ENCODE measurements around the gene RPL41.

Gene RPL41

DNA sequence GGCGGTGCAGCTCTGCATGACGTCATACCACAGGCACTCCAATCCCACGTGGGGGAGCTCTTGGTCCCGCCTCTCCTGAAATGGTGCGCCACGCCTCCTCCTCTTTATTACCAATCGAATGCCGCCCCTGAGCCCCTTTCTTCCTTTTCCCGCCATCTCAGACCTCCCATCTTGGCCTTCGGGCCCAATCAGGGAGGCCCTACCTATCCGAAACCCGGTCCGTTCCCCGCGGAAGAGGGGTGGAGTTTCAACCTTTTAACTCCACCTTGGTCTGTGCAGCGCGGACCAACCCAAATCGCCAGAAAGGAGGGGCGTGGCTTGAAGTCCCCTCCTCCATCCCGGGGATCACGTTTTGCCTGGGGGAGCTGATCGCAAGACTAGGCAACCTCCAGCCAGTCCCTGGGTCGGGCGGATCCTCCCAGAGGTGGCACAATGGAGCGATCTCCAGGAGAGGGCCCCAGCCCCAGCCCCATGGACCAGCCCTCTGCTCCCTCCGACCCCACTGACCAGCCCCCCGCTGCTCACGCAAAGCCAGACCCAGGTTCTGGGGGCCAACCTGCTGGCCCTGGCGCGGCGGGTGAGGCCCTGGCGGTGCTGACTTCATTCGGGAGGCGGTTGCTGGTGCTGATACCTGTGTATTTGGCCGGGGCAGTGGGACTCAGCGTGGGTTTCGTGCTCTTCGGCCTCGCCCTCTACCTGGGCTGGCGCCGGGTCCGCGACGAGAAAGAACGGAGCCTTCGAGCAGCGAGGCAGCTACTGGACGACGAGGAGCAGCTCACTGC, 11.6 kb downstream of the RPL41 start, which contains the start of gene ESYT1:
ESYT1 (plus strand) TSS at position 380 of the 782 bp plus-strand sequence; CDS start at position 433, 53 bp downstream.
- H3K9me3 ChIP-seq (ENCODE audit: control insufficient read depth, insufficient read depth, low read length): no peaks in the 10 kb centered on the region
- peak within 1 kb of the TSS; percentile 95 for H3K27ac ChIP-seq (ENCODE audit: low read depth, low read length)
- peaks cover 27% of the 10 kb centered on the region for H3K36me3 ChIP-seq (ENCODE audit: control insufficient read depth, insufficient read depth, low read length)
- H3K9ac ChIP-seq (ENCODE audit: low read depth, low read length): peak within 1 kb of the TSS; percentile 80
- peaks cover 19% of the 10 kb centered on the region for H3K4me1 ChIP-seq (ENCODE audit: control insufficient read depth, insufficient read depth, low read length)
- no peaks in the 10 kb centered on the region for H3K27me3 ChIP-seq (ENCODE audit: control insufficient read depth, insufficient read depth, low read length)
- peak within 1 kb of the TSS; percentile 82 for H3K4me3 ChIP-seq (ENCODE audit: low read depth, low read length)

DNA sequence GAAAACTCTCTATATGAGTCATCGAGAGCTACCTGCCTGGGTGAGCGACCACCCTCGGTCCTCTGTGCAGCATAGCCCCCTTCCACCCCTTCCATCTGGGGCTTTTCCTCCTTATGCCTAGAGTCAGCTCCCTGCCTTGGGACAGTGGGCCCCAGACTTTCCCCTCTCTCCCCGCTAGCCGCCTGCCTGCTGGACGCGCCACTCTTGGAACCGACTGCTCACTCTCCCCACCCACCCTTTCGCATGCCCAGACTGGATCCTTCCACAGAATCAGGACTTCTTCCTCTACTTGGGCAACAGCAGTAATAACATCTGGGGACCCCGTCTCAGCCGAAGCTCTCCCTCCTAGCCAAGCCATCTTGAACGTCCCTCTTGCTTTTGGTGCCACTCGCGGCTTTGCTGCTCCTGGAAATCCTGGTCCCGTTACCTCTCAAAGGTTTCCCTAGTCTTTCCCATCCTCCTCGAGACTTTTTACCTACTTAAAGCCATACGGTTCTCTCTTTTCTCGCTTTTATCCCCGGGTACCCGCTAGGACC, 12.3 kb downstream of the RPL41 start:
- peaks cover 19% of the 10 kb centered on the region for H3K4me1 ChIP-seq (ENCODE audit: control insufficient read depth, insufficient read depth, low read length)
- peak overlapping the region; percentile 95 for H3K27ac ChIP-seq (ENCODE audit: low read depth, low read length)
- H3K9me3 ChIP-seq (ENCODE audit: control insufficient read depth, insufficient read depth, low read length): no peaks in the 10 kb centered on the region
- peak overlapping the region; percentile 80 for H3K9ac ChIP-seq (ENCODE audit: low read depth, low read length)
- no peaks in the 10 kb centered on the region for H3K27me3 ChIP-seq (ENCODE audit: control insufficient read depth, insufficient read depth, low read length)
- peaks cover 34% of the 10 kb centered on the region for H3K36me3 ChIP-seq (ENCODE audit: control insufficient read depth, insufficient read depth, low read length)
- H3K4me3 ChIP-seq (ENCODE audit: low read depth, low read length): peak overlapping the region; percentile 82

DNA sequence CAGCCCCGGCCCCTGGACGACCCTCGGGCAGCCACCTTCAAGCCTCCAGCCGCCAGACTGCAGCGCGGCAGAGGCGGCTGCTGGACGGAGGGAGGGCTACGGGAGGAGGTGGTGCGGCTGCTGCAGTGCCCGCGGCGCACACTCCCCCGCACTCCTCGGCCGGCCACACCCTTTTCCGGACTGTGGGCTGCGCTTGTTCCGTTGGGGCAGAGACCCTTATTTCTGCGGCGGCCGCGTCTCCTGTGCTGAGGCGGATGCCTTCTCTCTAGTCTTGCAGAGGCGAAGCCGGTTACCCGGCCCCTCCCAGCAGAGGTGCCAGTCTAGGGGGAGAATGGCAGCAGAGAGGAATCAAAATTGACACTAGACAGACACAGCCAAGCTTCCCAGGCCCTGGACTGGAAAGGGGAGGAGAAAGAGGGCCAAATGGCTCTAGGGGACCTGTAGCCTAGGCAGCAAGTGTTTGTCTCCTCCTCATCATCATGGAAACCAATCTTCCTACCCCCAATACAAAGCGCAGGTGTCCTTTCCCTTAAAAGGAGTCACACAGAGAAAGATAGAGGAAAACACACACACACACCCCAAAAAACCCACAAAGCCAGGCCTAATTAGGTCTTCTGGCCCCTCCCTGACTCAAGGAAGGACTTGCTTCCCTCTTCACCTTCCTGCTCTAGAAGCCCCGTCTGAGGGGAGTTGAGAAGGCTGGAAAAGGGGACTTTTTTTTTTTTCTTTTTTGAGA, 12.9 kb downstream of the RPL41 start:
- Histone ChIP-seq H3K4me1 (ENCODE audit: control insufficient read depth, insufficient read depth, low read length) (peaks cover 19% of the 10 kb centered on the region), H3K36me3 (ENCODE audit: control insufficient read depth, insufficient read depth, low read length) (peaks cover 40% of the 10 kb centered on the region), H3K27me3 (ENCODE audit: control insufficient read depth, insufficient read depth, low read length) (no peaks in the 10 kb centered on the region), H3K27ac (ENCODE audit: low read depth, low read length) (peak overlapping the region; percentile 48), H3K9me3 (ENCODE audit: control insufficient read depth, insufficient read depth, low read length) (no peaks in the 10 kb centered on the region), H3K4me3 (ENCODE audit: low read depth, low read length) (peak overlapping the region; percentile 82), H3K9ac (ENCODE audit: low read depth, low read length) (peak overlapping the region; percentile 80)

DNA sequence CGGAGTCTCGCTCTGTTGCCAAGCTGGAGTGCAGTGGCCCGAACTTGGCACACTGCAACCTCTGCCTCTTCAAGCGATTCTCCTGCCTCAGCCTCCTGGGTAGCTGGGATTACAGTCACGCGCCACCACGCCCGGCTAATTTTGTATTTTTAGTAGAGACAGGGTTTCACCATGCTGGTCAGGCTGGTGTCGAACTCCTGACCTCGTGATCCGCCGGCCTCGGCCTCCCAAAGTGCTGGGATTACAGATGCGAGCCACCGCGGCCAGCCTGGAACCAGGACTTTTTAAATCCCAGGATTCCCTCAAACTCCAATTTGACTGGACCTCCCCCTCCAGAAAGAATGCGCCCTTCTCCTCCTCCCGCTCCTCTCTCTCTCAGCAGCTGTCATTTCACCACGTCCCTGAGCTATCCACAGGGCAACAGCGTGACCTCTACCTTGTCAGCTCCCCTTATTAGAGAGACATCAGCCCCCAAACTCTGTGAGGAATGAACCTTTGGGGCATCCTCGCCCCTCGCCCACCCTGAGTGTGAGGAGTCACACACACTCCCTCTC, 13.6 kb downstream of the RPL41 start:
- peak overlapping the region; percentile 82 for H3K4me3 ChIP-seq (ENCODE audit: low read depth, low read length)
- peaks cover 19% of the 10 kb centered on the region for H3K4me1 ChIP-seq (ENCODE audit: control insufficient read depth, insufficient read depth, low read length)

DNA sequence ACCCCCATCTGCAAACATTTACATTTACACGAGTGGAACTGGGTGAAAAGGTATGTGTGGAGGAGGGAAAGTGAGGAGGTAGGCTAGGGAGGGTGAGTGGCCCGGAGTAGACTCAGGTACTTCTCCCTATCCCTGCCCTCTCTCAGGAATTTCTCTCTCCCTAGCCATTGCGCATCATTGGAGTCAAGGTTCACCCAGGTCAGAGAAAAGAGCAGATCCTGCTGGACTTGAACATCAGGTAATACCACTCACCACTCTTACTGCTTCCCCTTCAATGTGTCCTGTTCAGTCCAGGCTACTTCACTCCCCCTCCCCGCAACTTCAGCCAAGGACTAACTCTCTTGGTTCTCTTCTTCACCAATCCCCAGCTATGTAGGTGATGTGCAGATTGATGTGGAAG, 14.4 kb downstream of the RPL41 start:
- H3K36me3 ChIP-seq (ENCODE audit: control insufficient read depth, insufficient read depth, low read length): peaks cover 50% of the 10 kb centered on the region
- no peak overlapping the region for H3K4me3 ChIP-seq (ENCODE audit: low read depth, low read length)
- no peaks in the 10 kb centered on the region for H3K27me3 ChIP-seq (ENCODE audit: control insufficient read depth, insufficient read depth, low read length)
- no peak overlapping the region for H3K27ac ChIP-seq (ENCODE audit: low read depth, low read length)
- no peaks in the 10 kb centered on the region for H3K9me3 ChIP-seq (ENCODE audit: control insufficient read depth, insufficient read depth, low read length)
- H3K4me1 ChIP-seq (ENCODE audit: control insufficient read depth, insufficient read depth, low read length): peaks cover 19% of the 10 kb centered on the region
- H3K9ac ChIP-seq (ENCODE audit: low read depth, low read length): no peak overlapping the region

More for the DNA sequence above, 13.6 kb downstream of the RPL41 start:
- H3K27ac ChIP-seq (ENCODE audit: low read depth, low read length): no peak overlapping the region
- peaks cover 46% of the 10 kb centered on the region for H3K36me3 ChIP-seq (ENCODE audit: control insufficient read depth, insufficient read depth, low read length)
- H3K9me3 ChIP-seq (ENCODE audit: control insufficient read depth, insufficient read depth, low read length): no peaks in the 10 kb centered on the region
- H3K27me3 ChIP-seq (ENCODE audit: control insufficient read depth, insufficient read depth, low read length): no peaks in the 10 kb centered on the region
- no peak overlapping the region for H3K9ac ChIP-seq (ENCODE audit: low read depth, low read length)

DNA sequence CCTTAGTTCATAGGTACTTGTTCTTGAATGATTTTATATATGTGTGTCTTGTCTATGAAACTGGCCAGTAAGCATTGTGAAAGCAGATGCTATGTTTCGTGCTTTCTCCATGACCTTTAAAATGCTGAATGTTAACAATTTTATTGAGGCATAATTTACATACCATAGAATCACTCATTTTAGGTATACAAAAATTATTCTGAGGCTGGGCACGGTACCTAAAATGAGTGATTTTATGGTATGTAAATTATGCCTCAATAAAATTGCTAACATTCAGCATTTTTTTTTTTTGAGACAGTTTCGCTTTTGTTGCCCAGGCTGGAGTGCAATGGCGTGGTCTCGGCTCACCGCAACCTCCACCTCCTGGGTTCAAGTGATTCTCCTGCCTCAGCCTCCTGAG, 18.5 kb downstream of the RPL41 start:
- no peaks in the 10 kb centered on the region for H3K4me1 ChIP-seq (ENCODE audit: control insufficient read depth, insufficient read depth, low read length)
- H3K27me3 ChIP-seq (ENCODE audit: control insufficient read depth, insufficient read depth, low read length): no peaks in the 10 kb centered on the region
- H3K9me3 ChIP-seq (ENCODE audit: control insufficient read depth, insufficient read depth, low read length): no peaks in the 10 kb centered on the region
- H3K4me3 ChIP-seq (ENCODE audit: low read depth, low read length): no peak overlapping the region
- H3K36me3 ChIP-seq (ENCODE audit: control insufficient read depth, insufficient read depth, low read length): peaks cover 86% of the 10 kb centered on the region
- H3K9ac ChIP-seq (ENCODE audit: low read depth, low read length): no peak overlapping the region
- H3K27ac ChIP-seq (ENCODE audit: low read depth, low read length): no peak overlapping the region

DNA sequence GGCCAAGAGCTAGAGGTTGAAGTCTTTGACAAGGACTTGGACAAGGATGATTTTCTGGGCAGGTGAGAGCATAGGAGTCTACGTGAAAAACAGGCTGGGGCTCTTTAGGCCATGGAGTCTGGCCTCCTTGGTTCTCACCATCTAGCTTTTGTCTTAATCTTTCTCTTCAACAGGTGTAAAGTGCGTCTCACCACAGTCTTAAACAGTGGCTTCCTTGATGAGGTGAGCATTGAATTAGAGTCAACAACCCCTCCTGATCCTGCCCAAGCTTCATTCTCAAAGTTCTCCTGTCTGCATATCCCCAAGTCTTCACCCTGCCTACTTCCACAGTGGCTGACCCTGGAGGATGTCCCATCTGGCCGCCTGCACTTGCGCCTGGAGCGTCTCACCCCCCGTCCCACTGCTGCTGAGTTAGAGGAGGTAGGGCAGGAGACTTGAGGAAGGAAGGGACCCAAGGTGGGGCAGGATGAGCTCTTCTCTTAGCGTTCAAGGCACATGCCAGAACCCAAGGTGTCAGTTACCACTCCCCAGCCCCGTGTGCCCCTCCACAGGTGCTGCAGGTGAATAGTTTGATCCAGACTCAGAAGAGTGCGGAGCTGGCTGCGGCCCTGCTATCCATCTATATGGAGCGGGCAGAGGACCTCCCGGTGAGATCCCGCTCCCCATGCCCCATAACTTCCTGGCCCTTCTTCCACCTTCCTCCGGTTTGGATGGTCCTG, 21.6 kb downstream of the RPL41 start:
- Histone ChIP-seq H3K9me3 (ENCODE audit: control insufficient read depth, insufficient read depth, low read length) (0 out of 2 replicates have a peak, but pooled peaks cover 4% of the 10 kb centered on the region), H3K9ac (ENCODE audit: low read depth, low read length) (no peak overlapping the region), H3K36me3 (ENCODE audit: control insufficient read depth, insufficient read depth, low read length) (peaks cover 87% of the 10 kb centered on the region), H3K4me1 (ENCODE audit: control insufficient read depth, insufficient read depth, low read length) (no peaks in the 10 kb centered on the region), H3K4me3 (ENCODE audit: low read depth, low read length) (no peak overlapping the region), H3K27ac (ENCODE audit: low read depth, low read length) (no peak overlapping the region), H3K27me3 (ENCODE audit: control insufficient read depth, insufficient read depth, low read length) (no peaks in the 10 kb centered on the region)

DNA sequence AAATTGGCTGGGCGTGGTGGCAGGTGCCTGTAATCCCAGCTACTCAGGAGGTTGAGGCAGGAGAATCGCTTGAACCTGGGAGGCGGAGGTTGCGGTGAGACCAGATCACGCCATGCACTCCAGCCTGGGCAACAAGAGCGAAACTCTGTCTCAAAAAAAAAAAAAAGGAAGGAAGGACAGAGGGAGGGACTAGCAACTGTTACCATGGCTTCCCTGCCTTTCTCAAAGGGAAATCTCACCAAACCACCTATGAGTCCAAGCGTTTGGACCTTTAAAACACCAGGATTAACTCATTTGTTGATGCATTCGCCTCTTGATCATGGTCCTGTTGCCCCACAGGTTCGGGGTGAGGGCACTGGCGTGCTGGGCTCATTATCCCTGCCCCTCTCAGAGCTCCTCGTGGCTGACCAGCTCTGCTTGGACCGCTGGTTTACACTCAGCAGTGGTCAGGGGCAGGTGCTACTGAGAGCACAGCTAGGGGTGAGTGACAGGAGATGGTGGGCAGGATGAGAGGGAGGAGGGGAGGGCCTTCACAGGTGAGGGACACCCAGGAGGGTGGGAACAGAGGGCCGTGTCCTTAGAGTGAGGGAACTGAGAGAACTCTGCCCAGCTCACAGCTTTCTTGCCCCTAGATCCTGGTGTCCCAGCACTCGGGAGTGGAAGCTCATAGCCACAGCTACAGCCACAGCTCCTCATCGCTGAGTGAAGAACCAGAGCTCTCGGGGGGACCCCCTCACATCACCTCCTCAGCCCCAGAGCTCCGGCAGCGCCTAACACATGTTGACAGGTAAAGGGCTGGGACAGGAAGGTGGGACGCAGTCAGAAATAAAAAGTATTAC, 25.7 kb downstream of the RPL41 start:
- H3K36me3 ChIP-seq (ENCODE audit: control insufficient read depth, insufficient read depth, low read length): peaks cover 79% of the 10 kb centered on the region

DNA sequence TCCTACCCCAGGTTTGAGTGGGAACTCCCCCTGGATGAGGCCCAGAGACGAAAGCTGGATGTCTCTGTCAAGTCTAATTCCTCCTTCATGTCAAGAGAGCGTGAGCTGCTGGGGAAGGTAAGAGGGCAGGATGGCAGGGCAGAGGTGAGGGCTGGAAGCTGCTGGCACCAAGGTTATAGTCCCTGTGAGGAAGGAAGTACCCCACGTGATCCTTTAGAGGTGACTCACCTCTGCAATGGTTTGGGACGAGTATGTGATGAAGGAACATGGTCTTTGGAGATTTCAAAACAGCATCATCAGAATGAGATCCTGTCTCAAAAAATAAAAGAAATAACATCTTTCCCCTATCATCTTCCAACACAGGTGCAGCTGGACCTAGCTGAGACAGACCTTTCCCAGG, 26.8 kb downstream of the RPL41 start:
- no peaks in the 10 kb centered on the region for H3K27me3 ChIP-seq (ENCODE audit: control insufficient read depth, insufficient read depth, low read length)
- H3K4me3 ChIP-seq (ENCODE audit: low read depth, low read length): no peak overlapping the region
- H3K27ac ChIP-seq (ENCODE audit: low read depth, low read length): no peak overlapping the region
- no peak overlapping the region for H3K9ac ChIP-seq (ENCODE audit: low read depth, low read length)
- H3K36me3 ChIP-seq (ENCODE audit: control insufficient read depth, insufficient read depth, low read length): peaks cover 68% of the 10 kb centered on the region
- H3K4me1 ChIP-seq (ENCODE audit: control insufficient read depth, insufficient read depth, low read length): no peaks in the 10 kb centered on the region
- H3K9me3 ChIP-seq (ENCODE audit: control insufficient read depth, insufficient read depth, low read length): 0 out of 2 replicates have a peak, but pooled peaks cover 4% of the 10 kb centered on the region

More for the DNA sequence above, 25.7 kb downstream of the RPL41 start:
- Histone ChIP-seq H3K27me3 (ENCODE audit: control insufficient read depth, insufficient read depth, low read length) (no peaks in the 10 kb centered on the region), H3K4me3 (ENCODE audit: low read depth, low read length) (no peak overlapping the region), H3K4me1 (ENCODE audit: control insufficient read depth, insufficient read depth, low read length) (no peaks in the 10 kb centered on the region), H3K9ac (ENCODE audit: low read depth, low read length) (no peak overlapping the region), H3K9me3 (ENCODE audit: control insufficient read depth, insufficient read depth, low read length) (0 out of 2 replicates have a peak, but pooled peaks cover 4% of the 10 kb centered on the region), H3K27ac (ENCODE audit: low read depth, low read length) (no peak overlapping the region)

DNA sequence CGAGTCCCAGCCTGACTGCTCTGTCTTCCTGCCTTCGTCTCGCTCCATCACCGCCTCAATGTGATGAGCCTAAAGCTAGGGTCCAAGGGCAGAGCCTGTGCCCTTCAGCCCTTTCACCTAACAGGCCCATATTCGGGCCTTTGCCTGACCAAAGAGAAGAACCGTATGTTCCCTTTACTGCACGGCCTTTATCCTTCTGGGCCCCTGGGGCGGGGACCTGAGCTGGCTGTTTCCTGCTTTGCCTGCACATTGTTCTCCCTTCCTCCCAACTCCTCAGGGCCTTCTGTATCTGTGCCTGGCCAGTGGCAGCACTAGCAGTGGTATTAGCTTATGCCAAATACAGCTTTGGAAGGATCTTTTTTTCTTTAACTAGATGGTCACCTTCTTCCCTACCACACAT, 27.4 kb downstream of the RPL41 start:
- no peak overlapping the region for H3K9ac ChIP-seq (ENCODE audit: low read depth, low read length)
- no peak overlapping the region for H3K4me3 ChIP-seq (ENCODE audit: low read depth, low read length)
- H3K4me1 ChIP-seq (ENCODE audit: control insufficient read depth, insufficient read depth, low read length): no peaks in the 10 kb centered on the region
- H3K27me3 ChIP-seq (ENCODE audit: control insufficient read depth, insufficient read depth, low read length): no peaks in the 10 kb centered on the region
- H3K9me3 ChIP-seq (ENCODE audit: control insufficient read depth, insufficient read depth, low read length): 0 out of 2 replicates have a peak, but pooled peaks cover 4% of the 10 kb centered on the region
- no peak overlapping the region for H3K27ac ChIP-seq (ENCODE audit: low read depth, low read length)
- peaks cover 62% of the 10 kb centered on the region for H3K36me3 ChIP-seq (ENCODE audit: control insufficient read depth, insufficient read depth, low read length)
